RWPE2 (cell line): Measurements from ENCODE around the gene ZBTB7C.

Experiments used
- ATAC-seq: fragments of 200-7000 bp; cut with Tn5 transposase; 3 replicates; pipeline ENCODE4 v1.9.1; 2021; ENCODE audit warnings: low read depth
- DNase-seq: peaks from one replicate; pipeline ENCODE4 v3.0.0-alpha.2; 2020; ENCODE audit warnings: low spot score
- H3K27ac ChIP-seq: fragments of 450-650 bp; 2 replicates; pipeline ENCODE4 v1.5.1; 2017; ENCODE audit warnings: mild to moderate bottlenecking; ENCODE audit not compliant: poor library complexity, severe bottlenecking
- H3K27me3 ChIP-seq: fragments of 250-450 bp; sonication (Bioruptor Pico); 2 replicates; pipeline ENCODE4 v1.5.1; 2021; ENCODE audit warnings: mild to moderate bottlenecking, moderate library complexity; ENCODE audit not compliant: insufficient read depth, poor library complexity, severe bottlenecking
- H3K36me3 ChIP-seq: fragments of 250-450 bp; sonication (Bioruptor Pico); 2 replicates; pipeline ENCODE4 v1.5.1; 2020; ENCODE audit warnings: low read depth, mild to moderate bottlenecking, moderate library complexity
- H3K4me1 ChIP-seq: fragments of 250-450 bp; sonication (Bioruptor Pico); 2 replicates; pipeline ENCODE4 v1.5.1; 2021; ENCODE audit warnings: mild to moderate bottlenecking, moderate library complexity; ENCODE audit not compliant: insufficient read depth, poor library complexity, severe bottlenecking
- H3K4me3 ChIP-seq: fragments of 250-450 bp; sonication (Bioruptor Pico); 2 replicates; pipeline ENCODE4 v1.5.1; 2021; ENCODE audit warnings: mild to moderate bottlenecking, moderate library complexity; ENCODE audit not compliant: severe bottlenecking
- H3K9me3 ChIP-seq: fragments of 250-450 bp; sonication (Bioruptor Pico); 2 replicates; pipeline ENCODE4 v1.5.1; 2021; ENCODE audit warnings: mild to moderate bottlenecking, moderate library complexity; ENCODE audit not compliant: severe bottlenecking
- CTCF ChIP-seq: fragments of 450-650 bp; IDR thresholded peaks from one replicate; pipeline ENCODE4 v1.5.1; 2017; ENCODE audit warnings: mild to moderate bottlenecking, moderate library complexity; ENCODE audit not compliant: poor library complexity, severe bottlenecking

Gene ZBTB7C

GRCh38 chr18:48203288-48203945, 205.8 kb downstream of the ZBTB7C start:
- TF ChIP-seq CTCF = no peak
- Histone ChIP-seq H3K4me3 (no peak overlapping the region), H3K27ac (no peak overlapping the region), H3K4me1 (peaks cover 8% of the 10 kb centered on the region), H3K9me3 (no peaks in the 10 kb centered on the region), H3K27me3 (peaks cover 2% of the 10 kb centered on the region), H3K36me3 (no peaks in the 10 kb centered on the region)
- no peak for ATAC-seq
- no peak for DNase-seq

GRCh38 chr18:48202350-48203260, 206.6 kb downstream of the ZBTB7C start:
- ATAC-seq = no peak
- Histone ChIP-seq H3K4me3 (no peak overlapping the region), H3K4me1 (peaks cover 15% of the 10 kb centered on the region), H3K36me3 (no peaks in the 10 kb centered on the region), H3K27me3 (peaks cover 2% of the 10 kb centered on the region), H3K27ac (no peak overlapping the region), H3K9me3 (no peaks in the 10 kb centered on the region)
- no peak for TF ChIP-seq CTCF
- DNase-seq = no peak

DNA sequence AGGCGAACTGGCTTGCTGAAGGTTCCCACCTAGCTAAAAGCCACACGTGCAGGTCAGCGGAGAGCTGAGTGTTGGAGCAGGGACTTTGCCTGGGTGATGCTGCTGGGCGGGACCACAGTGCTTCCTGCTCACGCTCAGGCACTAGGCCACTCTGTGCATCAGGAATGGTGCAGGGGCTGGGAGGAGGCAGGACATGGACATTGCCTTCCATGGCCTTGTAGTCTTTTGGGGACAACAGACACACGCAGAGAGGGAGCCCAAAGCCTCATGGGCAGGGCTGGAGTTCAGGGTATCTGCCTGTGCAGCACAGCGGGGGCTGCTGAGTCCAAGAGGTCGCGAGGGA, 207.2 kb downstream of the ZBTB7C start:
- H3K4me3 ChIP-seq = no peak overlapping the region
- peaks cover 19% of the 10 kb centered on the region for H3K4me1 ChIP-seq
- no peak for TF ChIP-seq CTCF
- H3K27ac ChIP-seq = no peak overlapping the region
- H3K9me3 ChIP-seq = no peaks in the 10 kb centered on the region
- DNase-seq = no peak
- ATAC-seq = no peak
- no peaks in the 10 kb centered on the region for H3K36me3 ChIP-seq
- peaks cover 2% of the 10 kb centered on the region for H3K27me3 ChIP-seq

GRCh38 chr18:48201337-48202005, 207.7 kb downstream of the ZBTB7C start:
- Histone ChIP-seq H3K4me3 (no peak overlapping the region), H3K9me3 (no peaks in the 10 kb centered on the region), H3K27me3 (no peaks in the 10 kb centered on the region), H3K4me1 (peaks cover 19% of the 10 kb centered on the region), H3K36me3 (no peaks in the 10 kb centered on the region), H3K27ac (no peak overlapping the region)
- ATAC-seq = peak; percentile 20; the same call in 1 of the 3 replicates
- no peak for TF ChIP-seq CTCF
- DNase-seq = no peak
